K562 (cell line): ENCODE results near the gene EME1. TPM values are rescaled to one million over a fixed set of nuclear protein-coding genes. Genes with fewer than 3 reads are reported as not detected.

Experiments
- AFF4 ChIP-seq: sonication (generic); formaldehyde crosslinking; IDR thresholded peaks from 2 replicates; pipeline ENCODE4 v1.8.0; 2023; ENCODE audit warnings: mild to moderate bottlenecking, missing genetic modification reagents
- CREB3 ChIP-seq: fragments of 450-650 bp; conservative IDR thresholded peaks from 2 replicates; pipeline ENCODE4 v1.6.1; 2016; ENCODE audit warnings: missing genetic modification characterization, low read depth, mild to moderate bottlenecking, missing compliant biosample characterization, moderate library complexity
- GTF2F1 ChIP-seq: IDR thresholded peaks from 2 replicates; pipeline ENCODE4 v1.6.1; 2011; ENCODE audit warnings: low read depth, low read length, improper control_type of control experiment
- TARDBP ChIP-seq: fragments of 450-650 bp; IDR thresholded peaks from 2 replicates; pipeline ENCODE4 v1.6.1; 2016
- ZNF280B ChIP-seq: fragments of 250-450 bp; sonication (Bioruptor Pico); IDR thresholded peaks from 2 replicates; pipeline ENCODE4 v1.5.1; 2021; ENCODE audit warnings: mild to moderate bottlenecking
- polyA plus RNA-seq, 8 experiments: library from polyadenylated mRNA; depleted of rRNA in 4 of 8; stranded (reverse) in 5 of 8; unstranded in 3 of 8; fragments of >200 nt; fragmentation: Nextera tagmentation in 2 of 8; fragmentation: Illumina TruSeq in 1 of 8; extraction: Ambion mirVana in 2 of 8; extraction: Trizol in 1 of 8; gene quantifications; 2 replicates each; pipeline versions ENCODE4 v1.2.1 to v1.2.3, GENCODE V29; 2011 to 2014; ENCODE audit warnings: inconsistent platforms in 1 of 8, missing spikeins in 1 of 8
- total RNA-seq, 7 experiments: library from RNA; depleted of rRNA in 6 of 7; stranded (reverse); fragments of >200 nt in 6 of 7; fragmentation: Illumina TruSeq in 2 of 7; extraction: Trizol in 2 of 7; gene quantifications; 2 replicates each; pipeline versions ENCODE4 v1.2.1 to v1.2.3, GENCODE V29; 2011 to 2021; ENCODE audit warnings: low replicate concordance in 1 of 7

EME1 gene
- total and polyA plus RNA-seq, 9 of the 15 experiments (the other 6 are each of a cell fraction or from before 2014, with no cell fraction given) = 14.6 to 44.1 (median 24.0) TPM

DNA sequence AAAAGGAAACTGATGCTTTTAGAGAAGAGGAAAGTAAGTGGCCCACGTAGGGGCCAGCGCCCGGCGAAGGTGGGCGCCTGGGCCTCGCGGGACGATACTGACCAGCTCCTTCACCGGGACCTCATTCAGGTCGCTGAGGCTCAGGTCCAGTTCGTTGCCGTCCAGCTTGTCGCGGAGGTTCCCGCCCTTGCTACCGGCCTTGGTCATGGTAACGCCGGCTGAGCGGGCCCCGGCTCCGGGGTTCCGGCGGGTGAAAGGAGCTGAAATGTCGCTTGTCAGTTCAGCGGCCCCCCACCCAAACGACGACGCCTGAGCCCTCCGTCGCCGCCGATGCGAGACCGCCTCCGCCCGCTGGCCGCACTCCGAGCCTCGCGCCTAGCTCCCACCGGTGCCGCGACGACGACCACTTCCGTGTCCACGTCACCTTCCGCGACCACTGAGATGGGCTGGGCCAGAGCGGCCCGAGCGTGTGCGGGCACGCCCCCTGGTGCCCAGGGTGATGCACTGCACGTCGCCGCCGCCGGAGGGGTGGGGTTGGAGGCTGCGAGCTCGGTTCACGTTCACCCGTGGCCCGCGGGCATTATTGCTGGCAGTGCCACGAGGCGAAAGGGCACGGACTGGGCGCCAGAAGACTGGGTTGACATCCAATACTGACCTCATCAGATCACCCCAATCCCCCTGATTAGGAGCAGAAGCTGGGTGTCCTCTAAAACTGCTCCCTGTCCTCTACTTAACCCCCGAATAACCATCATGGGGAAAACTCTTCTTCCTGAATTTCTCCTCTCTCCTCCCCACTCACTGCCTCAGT, 24.3 kb downstream of the EME1 start, which contains the start of gene LRRC59 (continued):
- TF ChIP-seq ZNF280B (CRISPR knock-in tag) (no peak), CREB3 (0 out of 2 replicates have a peak, but pooled peaks have one; percentile 58), GTF2F1 (peak; percentile 35; the same call in 1 of the 2 replicates), AFF4 (CRISPR knock-in tag) (peak; percentile 97), TARDBP (peak; percentile 51; the same call in 1 of the 2 replicates)
